ENCODE results near the gene MAGEL2. TPM values are rescaled to one million over a fixed set of nuclear protein-coding genes. Genes with fewer than 3 reads are reported as not detected.

MAGEL2 gene
- total RNA-seq, 1 experiment from 2014 or later: not detected

GRCh38 chr15:23644829-23645228 is 2.8 kb downstream of the MAGEL2 start:
- no TSS peak for BruUV-seq (replicated peaks)
- Histone ChIP-seq H3K4me2 (ENCODE audit: low read length) (no peak overlapping the region), H4K20me1 (ENCODE audit: insufficient read depth) (no peaks in the 10 kb centered on the region), H3K79me2 (ENCODE audit: insufficient read depth, low read length) (no peaks in the 10 kb centered on the region), H3K36me3 (ENCODE audit: control insufficient read depth in 1 of 2, insufficient read depth in 2 of 2, low read length in 2 of 2) (no peaks in the 10 kb centered on the region), H3K9me3 (ENCODE audit: control insufficient read depth in 1 of 2, insufficient read depth in 1 of 2, low read depth in 1 of 2, low read length in 2 of 2) (no peaks in the 10 kb centered on the region), H2AFZ (ENCODE audit: low read depth, low read length, poor library complexity, severe bottlenecking) (no peak overlapping the region), H3K27ac (ENCODE audit: low read depth, low read length) (no peak overlapping the region), H3K9ac (ENCODE audit: low read length) (no peak overlapping the region), H3K4me3 (replicated peaks in 1 of 2; ENCODE audit: low read depth in 1 of 2, low read length in 2 of 2) (no peak overlapping the region), H3K9me2 (ENCODE audit: insufficient read depth) (no peaks in the 10 kb centered on the region), H3K27me3 (ENCODE audit: insufficient read depth, low read length) (no peaks in the 10 kb centered on the region), H3K4me1 (ENCODE audit: control insufficient read depth in 1 of 2, insufficient read depth in 2 of 2, low read length in 2 of 2) (no peaks in the 10 kb centered on the region)
- RAD21 ChIA-PET (ENCODE audit: low non-redundant PET in 1 of 2, low total read pairs in 2 of 2, uncharacterized antibody in 2 of 2, unreplicated experiment in 2 of 2): no interaction called here
- CTCF ChIA-PET: no interaction called here
- TF ChIP-seq FOSL1 (IDR thresholded peaks at IDR 0.05; ENCODE audit: low read depth) (no peak), MAX (IDR thresholded peaks at IDR 0.05) (no peak), ZFX (IDR thresholded peaks at IDR 0.05) (no peak), JUND (IDR thresholded peaks at IDR 0.05) (no peak), TCF7L2 (IDR thresholded peaks at IDR 0.05; ENCODE audit: borderline replicate concordance, extremely low read depth, insufficient read depth, insufficient read length) (no peak)
- ATAC-seq (no peak), DNase-seq (ENCODE audit: low read depth, low spot score) (no peak)
- POLR2A ChIA-PET: no interaction called here
- intact Hi-C loops (cut with micrococcal nuclease): loop anchor here (5.0 to 10.0 kb wide), 2 partner anchors 1790 to 1857 kb away; partner anchors contain the start of gene UBE3A

GRCh38 chr15:23642413-23643044 is 5.1 kb downstream of the MAGEL2 start:
- H3K9ac ChIP-seq (ENCODE audit: low read length): no peak overlapping the region
- no TSS peak for BruUV-seq (replicated peaks)
- ATAC-seq (peak; percentile 86), DNase-seq (ENCODE audit: low read depth, low spot score) (peak; percentile 23)
- H3K4me1 ChIP-seq (ENCODE audit: control insufficient read depth in 1 of 2, insufficient read depth in 2 of 2, low read length in 2 of 2): no peaks in the 10 kb centered on the region
- no peaks in the 10 kb centered on the region for H4K20me1 ChIP-seq (ENCODE audit: insufficient read depth)
- TF ChIP-seq ZNF274 (IDR thresholded peaks at IDR 0.05; ENCODE audit: low read depth, low read length): no peak
- no peak for TF ChIP-seq ZBTB33 (IDR thresholded peaks at IDR 0.05; ENCODE audit: extremely low read depth, insufficient replicate concordance, low read length)
- no peak for TF ChIP-seq ATF3 (IDR thresholded peaks at IDR 0.05)
- TF ChIP-seq SP1 (IDR thresholded peaks at IDR 0.05; ENCODE audit: low read depth): no peak
- no peak for TF ChIP-seq POLR2AphosphoS5 (IDR thresholded peaks at IDR 0.05; ENCODE audit: low read depth, low read length)
- no peak for TF ChIP-seq FOSL1 (IDR thresholded peaks at IDR 0.05; ENCODE audit: low read depth)
- TF ChIP-seq ELF1 (IDR thresholded peaks at IDR 0.05; ENCODE audit: borderline replicate concordance, low read depth): no peak
- TF ChIP-seq TCF7L2 (IDR thresholded peaks at IDR 0.05; ENCODE audit: borderline replicate concordance, extremely low read depth, insufficient read depth, insufficient read length): no peak
- TF ChIP-seq CTCF (IDR thresholded peaks at IDR 0.05 in 2 of 3, conservative IDR thresholded peaks at IDR 0.05 in 1 of 3; ENCODE audit: borderline replicate concordance in 1 of 3, insufficient read depth in 1 of 3, low read depth in 2 of 3, low read length in 2 of 3): peak in 2 of 3 experiments; percentile 83 to 91; a peak in 4 of 6 replicates
- TF ChIP-seq JUND (IDR thresholded peaks at IDR 0.05): no peak
- TF ChIP-seq RAD21 (IDR thresholded peaks at IDR 0.05; ENCODE audit: low read depth): peak; percentile 55
- no peak for TF ChIP-seq MAX (IDR thresholded peaks at IDR 0.05)
- no peaks in the 10 kb centered on the region for H3K79me2 ChIP-seq (ENCODE audit: insufficient read depth, low read length)
- H3K9me2 ChIP-seq (ENCODE audit: insufficient read depth): no peaks in the 10 kb centered on the region
- RAD21 ChIA-PET (ENCODE audit: low non-redundant PET in 1 of 2, low total read pairs in 2 of 2, uncharacterized antibody in 2 of 2, unreplicated experiment in 2 of 2): no interaction called here
- H3K4me2 ChIP-seq (ENCODE audit: low read length): no peak overlapping the region
- no peak overlapping the region for H2AFZ ChIP-seq (ENCODE audit: low read depth, low read length, poor library complexity, severe bottlenecking)
- CTCF ChIA-PET: no interaction called here
- no peaks in the 10 kb centered on the region for H3K27me3 ChIP-seq (ENCODE audit: insufficient read depth, low read length)
- no peak overlapping the region for H3K4me3 ChIP-seq (replicated peaks in 1 of 2; ENCODE audit: low read depth in 1 of 2, low read length in 2 of 2)
- POLR2A ChIA-PET: no interaction called here
- H3K9me3 ChIP-seq (ENCODE audit: control insufficient read depth in 1 of 2, insufficient read depth in 1 of 2, low read depth in 1 of 2, low read length in 2 of 2): no peaks in the 10 kb centered on the region
- H3K36me3 ChIP-seq (ENCODE audit: control insufficient read depth in 1 of 2, insufficient read depth in 2 of 2, low read length in 2 of 2): no peaks in the 10 kb centered on the region
- intact Hi-C loops (cut with micrococcal nuclease): loop anchor here (10.0 kb wide), 1 partner anchor 1792 kb away; the partner anchor contains the start of gene UBE3A
- no peak overlapping the region for H3K27ac ChIP-seq (ENCODE audit: low read depth, low read length)
